ENCODE results near the gene NEDD9.

GRCh38 chr6:11140056-11140455 is 92.4 kb downstream of the NEDD9 start:
- TF ChIP-seq CTCF (IDR thresholded peaks at IDR 0.05; ENCODE audit: insufficient read depth, low read length, poor library complexity, severe bottlenecking): no peak
- no peak for TF ChIP-seq EZH2phosphoT487 (conservative IDR thresholded peaks at IDR 0.05; ENCODE audit: low read length)

Data from SU-DHL-6 (cell line).